T-helper 2 cell (primary cell): Measurements from ENCODE around the gene FUT9.

Experiments used
- DNase-seq, 5 experiments: peaks; one replicate each; pipeline versions ENCODE4 v3.0.0 to v3.0.0-alpha.2; 2012 to 2022

The FUT9 gene

GRCh38 chr6:96073555-96073954 is 57.8 kb downstream of the FUT9 start:
- DNase-seq, result no peak

DNA sequence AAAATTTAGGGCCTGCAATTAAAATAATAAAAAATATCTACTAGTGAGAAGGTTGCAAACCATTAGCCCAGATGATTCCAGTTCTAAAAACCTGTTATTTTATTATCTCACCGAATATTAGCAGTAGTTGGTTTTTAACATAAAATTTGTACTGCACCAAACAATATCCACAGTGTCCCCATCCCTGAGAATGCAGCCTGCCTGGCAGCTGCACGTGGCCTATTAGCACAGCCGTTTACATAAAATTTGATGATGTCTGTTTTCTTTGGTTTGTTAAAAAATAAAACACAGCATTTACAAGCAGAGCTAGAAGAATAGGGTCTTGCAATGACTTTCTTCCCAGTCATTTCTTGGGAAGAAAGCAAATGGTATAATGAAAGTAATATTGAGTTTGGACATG is 58.2 kb downstream of the FUT9 start:
- no peak for DNase-seq

DNA sequence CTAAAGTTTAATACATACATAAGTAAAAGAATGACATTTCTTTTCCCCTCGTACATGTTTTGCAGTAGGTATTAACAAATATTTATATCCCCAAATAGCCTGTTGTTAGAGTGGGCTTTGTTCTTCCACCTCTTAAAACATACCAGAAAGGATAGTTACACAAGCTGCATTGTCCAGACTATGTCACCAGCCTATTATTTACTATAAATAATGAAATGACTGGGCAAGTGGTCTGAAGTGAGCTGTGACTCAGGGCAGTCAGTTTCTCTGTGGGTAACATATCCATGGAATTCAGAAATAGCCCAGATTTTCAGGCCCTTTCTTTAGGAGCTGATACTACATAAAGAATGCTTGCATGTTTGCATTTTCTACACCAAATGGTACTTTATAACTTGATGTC is 60.1 kb downstream of the FUT9 start:
- DNase-seq, result no peak

DNA sequence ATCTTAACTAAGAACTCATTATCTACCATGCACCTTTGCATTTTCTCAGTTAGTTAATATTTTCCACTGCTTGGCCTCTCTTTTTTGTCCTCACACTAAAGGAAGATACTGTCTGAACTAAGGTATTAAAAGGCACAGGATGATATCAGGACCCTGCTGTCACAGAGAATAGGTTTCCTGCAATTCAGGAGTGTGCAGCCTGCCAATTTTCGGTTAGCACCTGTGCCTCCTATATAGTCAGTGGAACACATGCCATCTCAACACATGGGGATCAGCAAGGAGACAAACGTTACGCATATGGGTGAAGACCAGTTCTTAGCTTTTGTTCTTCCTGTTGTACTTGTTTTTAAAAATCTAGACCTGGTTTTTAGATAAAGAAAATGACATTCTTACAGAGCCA is 71.0 kb downstream of the FUT9 start:
- no peak for DNase-seq

- no peak for DNase-seq
Measured at GRCh38 chr6:96089173-96089572, 73.4 kb downstream of the FUT9 start.

DNA sequence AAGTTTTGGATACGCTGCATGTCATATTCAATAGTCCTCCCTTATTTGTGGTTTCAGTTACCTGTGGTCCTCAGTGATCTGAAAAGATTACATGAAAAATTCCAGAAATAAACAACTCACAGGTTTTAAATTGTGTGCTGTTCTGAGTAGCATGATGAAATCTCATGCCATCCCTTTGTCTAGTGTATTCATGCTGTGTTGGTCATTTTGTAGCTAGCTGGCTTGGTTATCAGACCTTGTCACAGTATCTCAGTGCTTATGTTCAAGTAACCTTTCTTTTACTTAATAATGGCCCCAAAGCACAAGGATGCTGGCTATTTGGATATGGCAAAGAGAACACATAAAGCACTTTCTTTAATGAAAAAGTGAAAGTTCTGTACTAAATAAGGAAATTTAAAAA is 78.3 kb downstream of the FUT9 start:
- DNase-seq, result no peak

GRCh38 chr6:96099069-96099468 is 83.3 kb downstream of the FUT9 start:
- no peak for DNase-seq

GRCh38 chr6:96101564-96101963 is 85.8 kb downstream of the FUT9 start:
- no peak for DNase-seq

- no peak for DNase-seq
Measured at GRCh38 chr6:96104910-96105309, 89.1 kb downstream of the FUT9 start.

DNA sequence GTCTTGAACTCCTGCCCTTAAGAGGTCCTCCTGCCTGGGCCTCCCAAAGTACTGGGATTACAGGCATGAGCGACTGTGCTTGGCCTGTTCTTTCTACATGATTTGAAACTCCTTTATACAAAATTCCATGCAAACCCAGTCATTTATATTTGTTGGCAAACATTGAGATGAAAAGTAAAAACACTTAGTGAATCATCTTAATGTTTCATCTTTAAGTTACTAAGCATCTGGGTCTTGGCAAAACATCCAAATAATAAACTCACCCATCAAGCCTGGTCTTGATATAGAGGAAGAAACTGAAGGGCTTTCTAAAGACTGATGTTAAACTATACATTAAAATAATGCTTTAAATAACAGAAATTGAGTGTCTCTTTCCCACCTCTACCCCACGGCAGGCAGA is 95.1 kb downstream of the FUT9 start:
- no peak for DNase-seq

DNA sequence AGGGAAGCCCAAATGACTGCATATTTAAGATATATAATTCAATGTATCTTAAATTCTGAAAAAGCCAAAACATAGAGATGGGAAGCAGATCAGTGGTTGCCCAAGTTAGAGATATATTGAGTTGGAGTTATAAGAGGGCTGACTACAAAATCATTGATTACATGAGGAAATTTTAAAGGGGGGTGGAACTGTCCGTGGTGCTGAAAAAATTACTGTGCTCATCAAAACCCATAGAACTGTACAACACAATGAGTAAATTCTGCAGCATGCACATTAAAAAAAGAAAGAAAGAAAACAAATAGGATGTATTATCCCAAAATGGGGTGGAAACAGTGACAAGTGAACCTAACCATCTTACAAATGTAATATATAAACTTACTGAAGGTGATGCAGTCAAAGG is 100.9 kb downstream of the FUT9 start:
- DNase-seq, result peak in 1 of 5 experiments; percentile 24

DNA sequence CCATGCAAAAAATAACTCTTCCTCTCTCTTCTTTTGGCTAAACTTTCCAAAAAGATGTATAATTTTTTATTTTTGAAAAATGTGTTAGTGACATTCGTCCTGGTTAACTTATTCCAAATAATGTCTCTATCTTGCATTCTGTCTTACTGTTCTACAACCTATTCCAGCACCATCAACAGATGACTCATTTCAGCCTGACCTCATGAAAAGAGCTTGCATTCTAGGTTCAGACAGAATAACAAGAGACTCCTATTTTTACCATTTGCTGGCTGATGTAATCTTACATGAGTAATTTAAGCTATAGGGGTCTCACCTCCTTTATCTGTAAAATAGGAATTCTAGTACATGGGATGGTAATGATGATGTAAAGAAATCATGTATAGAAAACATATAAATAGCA is 109.0 kb downstream of the FUT9 start:
- DNase-seq, result peak in 1 of 5 experiments; percentile 44

- no peak for DNase-seq
Measured at GRCh38 chr6:96138406-96138805, 122.6 kb downstream of the FUT9 start.

DNA sequence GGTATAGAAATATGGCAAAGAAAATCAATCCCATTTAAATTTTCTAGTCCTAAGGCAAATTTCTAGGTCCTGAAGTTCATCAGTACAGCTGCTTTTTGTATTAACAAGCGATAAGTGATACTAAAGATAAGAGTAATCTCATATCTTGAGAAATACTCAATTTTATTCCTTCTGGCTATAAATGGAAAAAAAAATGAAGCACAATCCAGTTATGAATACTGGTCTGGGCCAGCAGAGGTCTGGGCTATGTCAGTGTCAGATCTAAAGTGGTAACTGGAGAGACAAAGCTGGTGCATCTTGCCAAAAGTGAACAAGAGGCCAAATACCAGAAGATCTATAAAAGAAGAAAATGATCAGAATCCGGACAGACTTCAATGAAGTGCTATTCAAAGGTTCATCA is 126.4 kb downstream of the FUT9 start:
- DNase-seq, result no peak

DNA sequence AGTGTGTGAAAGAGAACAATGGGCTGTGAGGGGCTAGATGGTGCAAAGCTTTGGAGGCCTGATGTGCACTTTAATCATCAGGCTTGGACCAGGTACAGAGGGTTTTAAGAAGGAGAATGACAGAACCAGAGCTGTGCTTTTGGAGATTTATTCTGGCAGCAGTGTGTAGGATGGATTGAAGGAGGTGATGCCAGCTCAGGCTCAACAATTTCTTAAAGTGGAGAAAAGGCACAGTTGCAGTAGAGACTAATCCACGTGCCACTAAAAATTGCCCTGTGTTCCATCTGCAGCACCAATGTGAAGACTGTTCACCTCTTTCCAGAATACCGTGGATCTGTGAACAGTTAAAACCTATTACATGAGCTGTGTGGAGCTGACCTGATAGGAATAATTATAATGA is 134.7 kb downstream of the FUT9 start:
- DNase-seq, result no peak

DNA sequence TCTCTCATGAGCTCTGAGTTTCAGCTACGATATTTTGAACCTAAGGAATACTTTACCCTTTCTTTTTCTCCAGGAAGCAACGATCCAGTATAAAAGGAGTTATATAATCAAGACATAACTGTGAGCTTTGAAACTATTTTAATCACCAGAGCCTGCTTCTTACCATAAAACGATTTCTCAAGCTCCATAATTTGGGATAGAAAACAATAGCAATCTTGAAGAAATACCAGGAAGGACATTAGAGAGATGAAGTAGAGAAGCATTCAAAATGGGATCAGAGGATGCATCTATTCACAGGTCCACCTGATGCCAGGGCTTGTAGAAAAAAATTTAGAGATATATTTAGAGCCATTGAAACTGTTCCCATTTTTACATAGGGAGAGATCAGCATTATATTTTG is 135.9 kb downstream of the FUT9 start:
- no peak for DNase-seq

- no peak for DNase-seq
Measured at GRCh38 chr6:96152114-96152708, 136.4 kb downstream of the FUT9 start.

- peak in 1 of 5 experiments; percentile 82 for DNase-seq
Measured at GRCh38 chr6:96153775-96154174, 138.0 kb downstream of the FUT9 start.

- DNase-seq, result peak in 1 of 5 experiments; percentile 22
Measured at GRCh38 chr6:96156425-96156824, 140.7 kb downstream of the FUT9 start.

GRCh38 chr6:96157018-96157565 is 141.3 kb downstream of the FUT9 start:
- peak in 1 of 5 experiments; percentile 80 for DNase-seq

GRCh38 chr6:96162711-96163120 is 146.9 kb downstream of the FUT9 start:
- no peak for DNase-seq

GRCh38 chr6:96164802-96165201 is 149.0 kb downstream of the FUT9 start:
- no peak for DNase-seq

DNA sequence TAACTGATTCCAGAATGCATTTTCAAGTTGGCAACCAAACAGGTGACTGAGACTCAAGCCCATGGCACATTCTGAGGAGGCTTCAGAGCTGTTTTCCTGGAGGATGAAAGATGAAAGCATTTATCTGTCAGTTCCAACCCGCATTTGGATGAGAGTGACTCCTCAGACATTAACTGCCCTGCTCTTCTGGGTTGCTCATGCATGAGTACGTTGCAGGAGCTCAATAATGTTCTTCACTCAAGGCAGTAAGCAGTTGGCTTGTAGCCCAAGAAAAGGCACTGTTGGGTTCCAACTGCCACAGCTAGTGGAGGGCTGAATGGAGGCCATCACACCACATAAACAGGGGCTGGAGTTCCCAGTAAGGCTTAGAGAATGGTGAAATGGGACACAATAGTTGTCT is 155.3 kb downstream of the FUT9 start:
- no peak for DNase-seq

- DNase-seq, result no peak
Measured at GRCh38 chr6:96184798-96185197, 169.0 kb downstream of the FUT9 start.

DNA sequence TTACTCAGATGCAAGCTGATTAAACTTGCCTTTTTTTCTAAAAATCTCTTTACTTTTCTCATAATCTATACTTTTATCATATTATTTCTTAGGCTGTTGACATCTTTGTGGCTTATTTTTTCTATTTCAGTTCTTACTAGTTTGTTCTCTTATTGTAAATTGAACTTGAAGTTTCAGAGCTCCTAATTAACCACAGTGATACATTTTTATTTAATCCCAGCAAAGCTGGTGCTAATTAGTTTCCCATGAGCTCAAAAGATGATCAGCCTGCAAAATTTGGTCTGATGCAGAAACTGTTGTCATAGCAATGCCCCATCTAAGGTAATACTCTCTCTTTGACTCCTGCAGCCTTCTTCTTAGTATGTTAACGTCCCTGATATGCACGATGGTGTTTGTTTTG is 170.3 kb downstream of the FUT9 start:
- DNase-seq, result no peak
